ENCODE data around the gene SLC2A3. TPM values are rescaled to one million over a fixed set of nuclear protein-coding genes. Genes with fewer than 3 reads are reported as not detected.
"Not testable (repeated sequence)": the region's sequence is repeated elsewhere in the genome, so short reads cannot be mapped to it uniquely, and the experiment has no call there.

The SLC2A3 gene
- total and polyA plus RNA-seq, 2 experiments from 2014 or later = 199 to 388 TPM

GRCh38 chr12:7954877-7955276 lies 18.9 kb upstream of the SLC2A3 start:
- not testable (repeated sequence) for H3K4me3 ChIP-seq; H3K27me3 ChIP-seq (ENCODE audit: insufficient read depth); H3K9me3 Mint-ChIP-seq; H3K4me3 Mint-ChIP-seq; H3K27ac Mint-ChIP-seq; H3K4me2 ChIP-seq; H4K20me1 ChIP-seq (replicated peaks; ENCODE audit: insufficient read depth); H3K27me3 Mint-ChIP-seq (ENCODE audit: insufficient read depth, low read depth, poor library complexity); DNase-seq (ENCODE audit: low spot score); H3K36me3 ChIP-seq (ENCODE audit: insufficient read depth); ATAC-seq; H3K36me3 Mint-ChIP-seq (ENCODE audit: low read depth); H3K27ac ChIP-seq (ENCODE audit: low read depth); H3K9me2 ChIP-seq (ENCODE audit: insufficient read depth); H3K79me2 ChIP-seq (replicated peaks; ENCODE audit: insufficient read depth); H3F3A ChIP-seq (replicated peaks; ENCODE audit: low read depth); H2AFZ ChIP-seq
- H3K4me1 ChIP-seq (ENCODE audit: insufficient read depth) = peaks cover 16% of the 10 kb centered on the region
- H3K4me1 Mint-ChIP-seq = peaks cover 20% of the 10 kb centered on the region

- not testable (repeated sequence) for ATAC-seq; H3K4me2 ChIP-seq; H4K20me1 ChIP-seq (replicated peaks; ENCODE audit: insufficient read depth); H3K36me3 ChIP-seq (ENCODE audit: insufficient read depth); H3F3A ChIP-seq (replicated peaks; ENCODE audit: low read depth); H3K4me3 ChIP-seq; H3K9me3 Mint-ChIP-seq; H3K27ac ChIP-seq (ENCODE audit: low read depth); H3K79me2 ChIP-seq (replicated peaks; ENCODE audit: insufficient read depth); H3K36me3 Mint-ChIP-seq (ENCODE audit: low read depth); H2AFZ ChIP-seq; H3K4me3 Mint-ChIP-seq; H3K27me3 ChIP-seq (ENCODE audit: insufficient read depth); H3K27ac Mint-ChIP-seq; H3K9me2 ChIP-seq (ENCODE audit: insufficient read depth); H3K27me3 Mint-ChIP-seq (ENCODE audit: insufficient read depth, low read depth, poor library complexity); DNase-seq (ENCODE audit: low spot score)
- peaks cover 15% of the 10 kb centered on the region for H3K4me1 ChIP-seq (ENCODE audit: insufficient read depth)
- peaks cover 15% of the 10 kb centered on the region for H3K4me1 Mint-ChIP-seq
Observed at GRCh38 chr12:7954418-7954817, 18.4 kb upstream of the SLC2A3 start.

DNA sequence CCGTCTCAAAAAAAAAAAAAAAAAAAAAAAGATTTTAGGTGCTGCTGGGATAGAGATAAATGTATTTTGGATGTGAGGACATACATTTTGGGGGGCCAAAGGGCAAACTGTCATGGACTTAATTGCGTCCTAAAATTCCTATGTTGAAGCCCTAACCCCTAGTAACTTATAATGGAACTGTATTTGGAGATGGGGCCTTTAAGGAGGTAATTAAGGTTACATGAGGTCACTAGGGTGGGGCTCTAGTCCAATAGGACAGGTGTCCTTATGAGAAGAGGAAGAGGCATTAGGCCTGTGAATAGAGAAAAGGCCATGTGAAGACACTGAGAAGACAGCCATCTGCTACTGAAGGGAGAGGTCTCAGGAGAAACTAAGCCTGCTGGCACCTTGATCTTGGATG lies 17.9 kb upstream of the SLC2A3 start:
- H3K9me2 ChIP-seq (ENCODE audit: insufficient read depth); DNase-seq (ENCODE audit: low spot score); ATAC-seq; H2AFZ ChIP-seq; H3K4me3 ChIP-seq; H3K4me1 ChIP-seq (ENCODE audit: insufficient read depth); H3K36me3 ChIP-seq (ENCODE audit: insufficient read depth); H3K4me2 ChIP-seq; H3K4me3 Mint-ChIP-seq; H3K27ac Mint-ChIP-seq; H3F3A ChIP-seq (replicated peaks; ENCODE audit: low read depth); H4K20me1 ChIP-seq (replicated peaks; ENCODE audit: insufficient read depth); H3K9me3 Mint-ChIP-seq; H3K27me3 Mint-ChIP-seq (ENCODE audit: insufficient read depth, low read depth, poor library complexity); H3K27me3 ChIP-seq (ENCODE audit: insufficient read depth); H3K36me3 Mint-ChIP-seq (ENCODE audit: low read depth); H3K27ac ChIP-seq (ENCODE audit: low read depth); H3K79me2 ChIP-seq (replicated peaks; ENCODE audit: insufficient read depth): not testable (repeated sequence)
- peaks cover 11% of the 10 kb centered on the region for H3K4me1 Mint-ChIP-seq

DNA sequence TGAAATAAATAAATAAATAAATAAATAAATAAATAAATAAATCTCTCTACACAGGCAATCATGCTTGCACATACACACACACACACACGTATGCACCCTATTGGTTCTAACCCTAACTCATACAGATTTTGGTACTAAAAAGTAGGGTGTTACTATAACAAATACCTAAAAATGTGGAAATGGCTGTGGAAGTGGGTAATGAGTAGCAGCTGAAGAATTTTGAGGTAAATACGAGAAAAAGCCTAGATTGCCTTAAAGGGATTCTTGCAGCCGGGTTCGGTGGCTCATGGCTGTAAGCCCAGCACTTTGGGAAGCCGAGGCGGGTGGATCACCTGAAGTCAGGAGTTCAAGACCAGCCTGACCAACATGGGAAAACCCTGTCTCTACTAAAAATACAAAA lies 15.7 kb upstream of the SLC2A3 start:
- Mint-ChIP-seq H3K27ac (no peak overlapping the region), H3K4me1 (peaks cover 4% of the 10 kb centered on the region), H3K4me3 (no peak overlapping the region), H3K27me3 (ENCODE audit: insufficient read depth, low read depth, poor library complexity) (peaks cover 4% of the 10 kb centered on the region), H3K36me3 (ENCODE audit: low read depth) (no peaks in the 10 kb centered on the region; the same call in 2 of the 3 replicates), H3K9me3 (no peaks in the 10 kb centered on the region; the same call in 2 of the 3 replicates)
- Histone ChIP-seq H3K4me1 (ENCODE audit: insufficient read depth) (no peaks in the 10 kb centered on the region; the same call in 1 of the 2 replicates), H4K20me1 (replicated peaks; ENCODE audit: insufficient read depth) (no peaks in the 10 kb centered on the region), H3K79me2 (replicated peaks; ENCODE audit: insufficient read depth) (no peaks in the 10 kb centered on the region), H3K4me3 (no peak overlapping the region), H3F3A (replicated peaks; ENCODE audit: low read depth) (0 out of 2 replicates have a peak, but pooled peaks cover 3% of the 10 kb centered on the region), H3K9me2 (ENCODE audit: insufficient read depth) (no peaks in the 10 kb centered on the region), H3K36me3 (ENCODE audit: insufficient read depth) (no peaks in the 10 kb centered on the region), H3K4me2 (no peak overlapping the region), H3K27me3 (ENCODE audit: insufficient read depth) (no peaks in the 10 kb centered on the region), H2AFZ (no peak overlapping the region), H3K27ac (ENCODE audit: low read depth) (no peak overlapping the region)
- DNase-seq (ENCODE audit: low spot score) = no peak
- no peak for ATAC-seq
- TF ChIP-seq EZH2phosphoT487 (IDR thresholded peaks at IDR 0.05; ENCODE audit: unreplicated experiment) (no peak), STAT1 (IDR thresholded peaks at IDR 0.05; ENCODE audit: unreplicated experiment) (no peak)
- TF ChIP-seq, protein P1, sequence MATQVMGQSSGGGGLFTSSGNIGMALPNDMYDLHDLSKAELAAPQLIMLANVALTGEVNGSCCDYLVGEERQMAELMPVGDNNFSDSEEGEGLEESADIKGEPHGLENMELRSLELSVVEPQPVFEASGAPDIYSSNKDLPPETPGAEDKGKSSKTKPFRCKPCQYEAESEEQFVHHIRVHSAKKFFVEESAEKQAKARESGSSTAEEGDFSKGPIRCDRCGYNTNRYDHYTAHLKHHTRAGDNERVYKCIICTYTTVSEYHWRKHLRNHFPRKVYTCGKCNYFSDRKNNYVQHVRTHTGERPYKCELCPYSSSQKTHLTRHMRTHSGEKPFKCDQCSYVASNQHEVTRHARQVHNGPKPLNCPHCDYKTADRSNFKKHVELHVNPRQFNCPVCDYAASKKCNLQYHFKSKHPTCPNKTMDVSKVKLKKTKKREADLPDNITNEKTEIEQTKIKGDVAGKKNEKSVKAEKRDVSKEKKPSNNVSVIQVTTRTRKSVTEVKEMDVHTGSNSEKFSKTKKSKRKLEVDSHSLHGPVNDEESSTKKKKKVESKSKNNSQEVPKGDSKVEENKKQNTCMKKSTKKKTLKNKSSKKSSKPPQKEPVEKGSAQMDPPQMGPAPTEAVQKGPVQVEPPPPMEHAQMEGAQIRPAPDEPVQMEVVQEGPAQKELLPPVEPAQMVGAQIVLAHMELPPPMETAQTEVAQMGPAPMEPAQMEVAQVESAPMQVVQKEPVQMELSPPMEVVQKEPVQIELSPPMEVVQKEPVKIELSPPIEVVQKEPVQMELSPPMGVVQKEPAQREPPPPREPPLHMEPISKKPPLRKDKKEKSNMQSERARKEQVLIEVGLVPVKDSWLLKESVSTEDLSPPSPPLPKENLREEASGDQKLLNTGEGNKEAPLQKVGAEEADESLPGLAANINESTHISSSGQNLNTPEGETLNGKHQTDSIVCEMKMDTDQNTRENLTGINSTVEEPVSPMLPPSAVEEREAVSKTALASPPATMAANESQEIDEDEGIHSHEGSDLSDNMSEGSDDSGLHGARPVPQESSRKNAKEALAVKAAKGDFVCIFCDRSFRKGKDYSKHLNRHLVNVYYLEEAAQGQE (IDR thresholded peaks at IDR 0.05; ENCODE audit: unreplicated experiment) = no peak
